ENCODE measurements around the gene KBTBD8. TPM values are rescaled to one million over a fixed set of nuclear protein-coding genes. Genes with fewer than 3 reads are reported as not detected.

The KBTBD8 gene
- total and polyA plus RNA-seq, 2 donors (not counting 1 experiment from before 2014, with no cell fraction given) = 27.6 to 31.6 TPM

- Mint-ChIP-seq H3K4me3 (no peak overlapping the region), H3K4me1 (peaks cover 14% of the 10 kb centered on the region), H3K27ac (no peak overlapping the region), H3K9me3 (ENCODE audit: insufficient read depth) (no peaks in the 10 kb centered on the region), H3K27me3 (no peaks in the 10 kb centered on the region)
- WGBS (ENCODE audit: insufficient coverage) = 40% methylated on average over 1 of the region's 2 CpGs
- CTCF ChIA-PET = interaction anchor here (0.6 kb wide), 1 partner anchor 121 kb away, joined by 9 read pairs; no protein-coding TSS in a partner anchor
- H3K9me3 ChIP-seq (ENCODE audit: control extremely low read depth in 1 of 3, control insufficient read depth in 2 of 3, insufficient read depth in 1 of 3, low read length in 2 of 3) = peaks cover 3 to 6% (median 4%) of the 10 kb centered on the region in 3 donors
- no peak overlapping the region for H3K4me3 ChIP-seq (ENCODE audit: control extremely low read depth in 1 of 5, extremely low read depth in 1 of 5, insufficient read depth in 1 of 5, low read depth in 2 of 5, low read length in 4 of 5)
- no peaks in the 10 kb centered on the region for H3K27me3 ChIP-seq (replicated peaks in 1 of 4; ENCODE audit: control extremely low read depth in 1 of 4, control insufficient read depth in 3 of 4, insufficient read depth in 4 of 4, low read length in 3 of 4)
- no peaks in the 10 kb centered on the region for H3K79me2 ChIP-seq (ENCODE audit: control insufficient read depth, insufficient read depth, low read length)
- H3K9ac ChIP-seq (ENCODE audit: low read length) = no peak overlapping the region
- no peaks in the 10 kb centered on the region for H3K36me3 ChIP-seq (replicated peaks in 1 of 2; ENCODE audit: control extremely low read depth in 1 of 2, control insufficient read depth in 1 of 2, extremely low read depth in 1 of 2, insufficient read depth in 2 of 2, low read length in 1 of 2)
- TF ChIP-seq, protein P1, sequence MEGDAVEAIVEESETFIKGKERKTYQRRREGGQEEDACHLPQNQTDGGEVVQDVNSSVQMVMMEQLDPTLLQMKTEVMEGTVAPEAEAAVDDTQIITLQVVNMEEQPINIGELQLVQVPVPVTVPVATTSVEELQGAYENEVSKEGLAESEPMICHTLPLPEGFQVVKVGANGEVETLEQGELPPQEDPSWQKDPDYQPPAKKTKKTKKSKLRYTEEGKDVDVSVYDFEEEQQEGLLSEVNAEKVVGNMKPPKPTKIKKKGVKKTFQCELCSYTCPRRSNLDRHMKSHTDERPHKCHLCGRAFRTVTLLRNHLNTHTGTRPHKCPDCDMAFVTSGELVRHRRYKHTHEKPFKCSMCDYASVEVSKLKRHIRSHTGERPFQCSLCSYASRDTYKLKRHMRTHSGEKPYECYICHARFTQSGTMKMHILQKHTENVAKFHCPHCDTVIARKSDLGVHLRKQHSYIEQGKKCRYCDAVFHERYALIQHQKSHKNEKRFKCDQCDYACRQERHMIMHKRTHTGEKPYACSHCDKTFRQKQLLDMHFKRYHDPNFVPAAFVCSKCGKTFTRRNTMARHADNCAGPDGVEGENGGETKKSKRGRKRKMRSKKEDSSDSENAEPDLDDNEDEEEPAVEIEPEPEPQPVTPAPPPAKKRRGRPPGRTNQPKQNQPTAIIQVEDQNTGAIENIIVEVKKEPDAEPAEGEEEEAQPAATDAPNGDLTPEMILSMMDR (IDR thresholded peaks at IDR 0.05) = no peak
- TF ChIP-seq EZH2 (IDR thresholded peaks at IDR 0.05; ENCODE audit: borderline replicate concordance, insufficient read depth, low read depth, low read length, poor library complexity, severe bottlenecking) = no peak
- no peak overlapping the region for H2AFZ ChIP-seq (ENCODE audit: insufficient read depth, low read depth, low read length, poor library complexity, severe bottlenecking)
- H4K20me1 ChIP-seq (ENCODE audit: control insufficient read depth, insufficient read depth, low read length, poor library complexity, severe bottlenecking) = no peaks in the 10 kb centered on the region
- POLR2A ChIA-PET = no interaction called here
- intact Hi-C loops (cut with micrococcal nuclease) = no loop called here
- no peak overlapping the region for H3K27ac ChIP-seq (ENCODE audit: low read length in 2 of 2)
- no peak for ATAC-seq (ENCODE audit: low read depth)
- peaks cover 3 to 8% of the 10 kb centered on the region in 2 donors for H3K4me1 ChIP-seq (ENCODE audit: control insufficient read depth in 2 of 2, insufficient read depth in 2 of 2, low read length in 2 of 2)
- no peak overlapping the region for H3K4me2 ChIP-seq (replicated peaks; ENCODE audit: low read depth, low read length, poor library complexity, severe bottlenecking)
- no peak for DNase-seq
Observed at GRCh38 chr3:67059443-67059842, 61.3 kb downstream of the KBTBD8 start.
